IMR-90 (cell line): ENCODE data around the gene NTSR1. TPM values are rescaled to one million over a fixed set of nuclear protein-coding genes. Genes with fewer than 3 reads are reported as not detected.

Experiments
- ATAC-seq: fragments of 200-7000 bp; cut with Tn5 transposase; 2 replicates; pipeline ENCODE4 v1.9.1; 2020; ENCODE audit warnings: low read depth, mild to moderate bottlenecking, moderate library complexity
- BruUV-seq: library from RNA; stranded (reverse); fragments of 400-500 nt; replicated peaks from 2 replicates; lab custom pipeline; 2021; lab: Mats Ljungman, UMichigan
- CTCF ChIA-PET: fragments of 300-600 bp; formaldehyde crosslinking; extraction: SDS; loops from one replicate; lab custom pipeline; 2021; ENCODE audit warnings: antibody characterized with exemption; lab: Yijun Ruan, JAX
- POLR2A ChIA-PET: fragments of 300-600 bp; sonication (Branson Sonifier 250); formaldehyde crosslinking; loops from one replicate; lab custom pipeline; 2022; ENCODE audit warnings: antibody characterized with exemption; ENCODE audit not compliant: unreplicated experiment; lab: Charles Lee
- DNase-seq: peaks from one replicate; pipeline ENCODE4 v3.0.0; 2013
- H2AFZ ChIP-seq: replicated peaks from 2 replicates; pipeline ENCODE3; 2013; ENCODE audit warnings: low read length, mild to moderate bottlenecking; ENCODE audit not compliant: poor library complexity
- H2AK5ac ChIP-seq: 2 replicates; pipeline ENCODE4 v1.6.1; 2013; ENCODE audit warnings: low read depth, low read length, inconsistent platforms
- H2AK9ac ChIP-seq: replicated peaks from 2 replicates; pipeline ENCODE3; 2013; ENCODE audit warnings: mild to moderate bottlenecking, low read depth, low read length, moderate library complexity; ENCODE audit not compliant: poor library complexity
- H2BK120ac ChIP-seq: 2 replicates; pipeline ENCODE4 v1.6.1; 2013; ENCODE audit warnings: low read depth, low read length, inconsistent platforms
- H2BK15ac ChIP-seq: 3 replicates; pipeline ENCODE4 v1.6.1; 2013; ENCODE audit warnings: low read depth, low read length, inconsistent platforms
- H2BK20ac ChIP-seq: 2 replicates; pipeline ENCODE4 v1.6.1; 2013; ENCODE audit warnings: low read depth, mild to moderate bottlenecking, inconsistent platforms, low read length, moderate library complexity
- H2BK5ac ChIP-seq: 2 replicates; pipeline ENCODE4 v1.6.1; 2013; ENCODE audit warnings: mild to moderate bottlenecking, low read depth, low read length, inconsistent platforms; ENCODE audit not compliant: poor library complexity, severe bottlenecking
- H3K14ac ChIP-seq: replicated peaks from 2 replicates; pipeline ENCODE4 v1.6.1; 2013; ENCODE audit warnings: low read depth, low read length, inconsistent platforms
- H3K18ac ChIP-seq: 2 replicates; pipeline ENCODE4 v1.6.1; 2013; ENCODE audit warnings: low read depth, low read length, control low read depth
- H3K23ac ChIP-seq: 2 replicates; pipeline ENCODE4 v1.6.1; 2013; ENCODE audit warnings: low read depth, low read length, inconsistent platforms
- H3K27ac ChIP-seq: 2 replicates; pipeline ENCODE4 v1.5.1; 2013; ENCODE audit warnings: mild to moderate bottlenecking, control low read depth, low read length; ENCODE audit not compliant: insufficient read depth
- H3K27me3 ChIP-seq: 2 replicates; pipeline ENCODE4 v1.6.1; 2013; ENCODE audit warnings: low read length; ENCODE audit not compliant: control insufficient read depth, insufficient read depth
- H3K36me3 ChIP-seq: 2 replicates; pipeline ENCODE4 v1.6.1; 2013; ENCODE audit warnings: low read length, mixed read lengths; ENCODE audit not compliant: control insufficient read depth, insufficient read depth
- H3K4ac ChIP-seq: 2 replicates; pipeline ENCODE4 v1.6.1; 2013; ENCODE audit warnings: low read depth, low read length, inconsistent platforms
- H3K4me1 ChIP-seq: 2 replicates; pipeline ENCODE4 v1.6.1; 2013; ENCODE audit warnings: low read length, mixed read lengths; ENCODE audit not compliant: control insufficient read depth, insufficient read depth
- H3K4me2 ChIP-seq: 2 replicates; pipeline ENCODE4 v1.6.1; 2013; ENCODE audit warnings: low read depth, mild to moderate bottlenecking, control low read depth, low read length, moderate library complexity
- H3K4me3 ChIP-seq: 2 replicates; pipeline ENCODE4 v1.5.1; 2013; ENCODE audit warnings: low read depth, mild to moderate bottlenecking, control low read depth, low read length, moderate library complexity; ENCODE audit not compliant: insufficient read depth
- H3K56ac ChIP-seq: 2 replicates; pipeline ENCODE4 v1.6.1; 2013; ENCODE audit warnings: low read length, inconsistent platforms; ENCODE audit not compliant: insufficient read depth; ENCODE audit errors: extremely low read depth
- H3K79me1 ChIP-seq, 2 experiments: 2 replicates each; pipeline ENCODE4 v1.6.1; 2013; ENCODE audit warnings: low read length in 2 of 2, inconsistent platforms in 1 of 2, low read depth in 1 of 2
- H3K9ac ChIP-seq: 2 replicates; pipeline ENCODE4 v1.6.1; 2013; ENCODE audit warnings: low read depth, low read length, control low read depth
- H3K9me1 ChIP-seq: 2 replicates; pipeline ENCODE4 v1.6.1; 2013; ENCODE audit warnings: low read length, inconsistent platforms; ENCODE audit not compliant: insufficient read depth
- H3K9me3 ChIP-seq: 2 replicates; pipeline ENCODE4 v1.6.1; 2013; ENCODE audit warnings: low read length; ENCODE audit not compliant: control insufficient read depth, insufficient read depth
- H4K20me1 ChIP-seq: 2 replicates; pipeline ENCODE4 v1.6.1; 2013; ENCODE audit warnings: low read length, inconsistent platforms; ENCODE audit not compliant: insufficient read depth
- H4K5ac ChIP-seq: 2 replicates; pipeline ENCODE4 v1.6.1; 2013; ENCODE audit warnings: mild to moderate bottlenecking, low read depth, low read length, control low read depth
- H4K8ac ChIP-seq, 2 experiments: 2 replicates each; pipeline ENCODE4 v1.6.1; 2013; ENCODE audit warnings: low read depth in 2 of 2, low read length in 2 of 2, control low read depth in 1 of 2, inconsistent platforms in 1 of 2
- H4K91ac ChIP-seq: 2 replicates; pipeline ENCODE4 v1.6.1; 2013; ENCODE audit warnings: low read depth, low read length, inconsistent platforms; ENCODE audit not compliant: insufficient read depth
- BHLHE40 ChIP-seq: fragments of 150-350 bp; IDR thresholded peaks from 2 replicates; pipeline ENCODE4 v1.6.1; 2016; ENCODE audit warnings: mild to moderate bottlenecking, low read depth, low read length
- MAFK ChIP-seq: IDR thresholded peaks from 2 replicates; pipeline ENCODE4 v1.6.1; 2012; ENCODE audit warnings: low read depth, low read length, improper control_type of control experiment
- RAD21 ChIP-seq: IDR thresholded peaks from 2 replicates; pipeline ENCODE4 v1.6.1; 2012; ENCODE audit warnings: low read length, improper control_type of control experiment
- SMC3 ChIP-seq: fragments of 150-350 bp; IDR thresholded peaks from 2 replicates; pipeline ENCODE4 v1.6.1; 2016; ENCODE audit warnings: low read depth, mild to moderate bottlenecking, antibody characterized with exemption, low read length, moderate library complexity
- WGBS, 2 experiments: methylation state at CpG; one replicate each; pipeline versions ENCODE4 v1.1.5 to v1.1.7; 2013; ENCODE audit warnings: missing lambda C conversion rate in 2 of 2; ENCODE audit not compliant: insufficient read length in 1 of 2; ENCODE audit errors: extremely low coverage in 2 of 2; 5-methylcytosine and 5-hydroxymethylcytosine counted together
- dilution Hi-C: fragments of 300-500 bp; cut with HindIII; formaldehyde crosslinking; loops from one replicate; pipeline ENCODE4 v1.14.3; 2018; ENCODE audit warnings: low sequenced_read_pairs; ENCODE audit not compliant: unreplicated experiment
- in situ Hi-C: fragments of 300-500 bp; cut with MboI; formaldehyde crosslinking; loops from 3 replicates; pipeline ENCODE4 v1.14.3; 2019; ENCODE audit warnings: low sequenced_read_pairs, inconsistent platforms, mixed read lengths
- intact Hi-C: fragments of 100-400 bp; cut with micrococcal nuclease; formaldehyde crosslinking; loops from 2 replicates; pipeline ENCODE4 v1.10.0; 2022
- polyA plus RNA-seq, 3 experiments: library from polyadenylated mRNA; depleted of rRNA; stranded (reverse); fragments of >200 nt; gene quantifications; 2 replicates each; pipeline ENCODE4 v1.2.3, GENCODE V29; 2012; ENCODE audit warnings: low replicate concordance in 1 of 3
- total RNA-seq: library from RNA; depleted of rRNA; stranded (reverse); fragments of >200 nt; gene quantifications from 2 replicates; pipeline ENCODE4 v1.2.3, GENCODE V29; 2012

Gene NTSR1
- total and polyA plus RNA-seq, 2 of the 4 experiments (the other 2 are of a cell fraction) = 0.54 to 1.8 TPM

DNA sequence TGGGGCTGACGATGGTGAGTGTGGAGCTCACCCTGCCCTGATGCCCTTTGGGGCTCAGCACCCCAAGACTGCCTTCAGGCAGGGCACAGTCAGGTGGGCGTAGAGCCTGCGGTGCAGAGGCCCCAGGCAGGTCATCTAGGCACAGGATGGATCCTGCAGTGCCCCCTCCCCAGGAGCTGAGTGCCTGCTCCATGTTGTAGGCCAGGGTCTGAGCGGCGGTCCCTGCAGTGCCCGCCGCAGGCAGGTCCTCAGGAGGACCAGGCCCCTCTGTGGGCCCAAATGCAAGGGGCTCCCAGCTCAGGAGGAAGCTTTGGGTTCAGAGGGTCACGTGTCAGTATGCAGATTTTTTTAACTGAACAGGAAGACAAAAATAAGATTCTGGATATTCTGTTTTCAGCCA is 90.4 kb downstream of the NTSR1 start:
- H4K8ac ChIP-seq = no peak overlapping the region
- H2BK120ac ChIP-seq = no peak overlapping the region
- POLR2A ChIA-PET = no interaction called here
- H3K23ac ChIP-seq = no peak overlapping the region
- no peak overlapping the region for H3K9ac ChIP-seq
- peaks cover 14% of the 10 kb centered on the region for H4K20me1 ChIP-seq
- no peak overlapping the region for H2AFZ ChIP-seq
- no peak overlapping the region for H2BK5ac ChIP-seq
- no peaks in the 10 kb centered on the region for H3K27me3 ChIP-seq
- CTCF ChIA-PET = no interaction called here
- H3K27ac ChIP-seq = no peak overlapping the region
- H3K36me3 ChIP-seq = peaks cover 32% of the 10 kb centered on the region
- no peaks in the 10 kb centered on the region for H3K9me1 ChIP-seq
- H4K91ac ChIP-seq = no peak overlapping the region
- dilution Hi-C loops (no loop called here), intact Hi-C loops (no loop called here), in situ Hi-C loops (no loop called here)
- H2BK20ac ChIP-seq = no peak overlapping the region
- no peaks in the 10 kb centered on the region for H3K9me3 ChIP-seq
- TF ChIP-seq MAFK (no peak), BHLHE40 (no peak), SMC3 (no peak), RAD21 (no peak)
- ATAC-seq (no peak), DNase-seq (no peak)
- H2BK15ac ChIP-seq = no peak overlapping the region
- no peak overlapping the region for H2AK9ac ChIP-seq
- BruUV-seq = no TSS peak
- H3K4me2 ChIP-seq = no peak overlapping the region
- H3K79me1 ChIP-seq = peaks cover 11 to 15% of the 10 kb centered on the region in 2 experiments
- no peak overlapping the region for H3K4me3 ChIP-seq
- H3K18ac ChIP-seq = no peak overlapping the region
- H3K14ac ChIP-seq = no peak overlapping the region
- H4K5ac ChIP-seq = no peak overlapping the region
- WGBS, 2 experiments = 94% methylated on average over 6 of the region's 8 CpGs; no CpG with 5 or more reads in 1 of the 2 experiments
- H3K4ac ChIP-seq = no peak overlapping the region
- H2AK5ac ChIP-seq = no peak overlapping the region
- H3K56ac ChIP-seq = no peak overlapping the region
- peaks cover 6% of the 10 kb centered on the region for H3K4me1 ChIP-seq
